ENCODE results near the gene IDNK. TPM values are rescaled to one million over a fixed set of nuclear protein-coding genes. Genes with fewer than 3 reads are reported as not detected.

IDNK gene
- total RNA-seq, 2 donors from 2014 or later = 2.8 to 3.9 TPM

DNA sequence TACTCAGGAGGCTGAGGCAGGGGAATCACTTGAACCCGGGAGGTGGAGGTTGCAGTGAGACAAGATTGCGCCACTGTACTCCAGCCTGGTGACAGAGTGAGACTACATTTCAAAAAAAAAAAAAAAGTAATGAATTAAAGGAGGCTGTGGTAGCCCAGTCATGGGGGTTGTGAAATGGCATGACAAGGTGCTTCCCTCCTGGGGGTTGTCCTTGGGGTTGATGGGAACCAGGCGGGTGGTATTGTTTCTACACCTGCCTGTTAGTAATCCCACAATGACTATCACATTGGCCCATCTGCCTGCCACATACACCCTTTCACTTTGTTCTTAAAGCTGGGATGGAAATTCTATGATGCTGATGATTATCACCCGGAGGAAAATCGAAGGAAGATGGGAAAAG lies 5.6 kb downstream of the IDNK start:
- TF ChIP-seq, protein P1, sequence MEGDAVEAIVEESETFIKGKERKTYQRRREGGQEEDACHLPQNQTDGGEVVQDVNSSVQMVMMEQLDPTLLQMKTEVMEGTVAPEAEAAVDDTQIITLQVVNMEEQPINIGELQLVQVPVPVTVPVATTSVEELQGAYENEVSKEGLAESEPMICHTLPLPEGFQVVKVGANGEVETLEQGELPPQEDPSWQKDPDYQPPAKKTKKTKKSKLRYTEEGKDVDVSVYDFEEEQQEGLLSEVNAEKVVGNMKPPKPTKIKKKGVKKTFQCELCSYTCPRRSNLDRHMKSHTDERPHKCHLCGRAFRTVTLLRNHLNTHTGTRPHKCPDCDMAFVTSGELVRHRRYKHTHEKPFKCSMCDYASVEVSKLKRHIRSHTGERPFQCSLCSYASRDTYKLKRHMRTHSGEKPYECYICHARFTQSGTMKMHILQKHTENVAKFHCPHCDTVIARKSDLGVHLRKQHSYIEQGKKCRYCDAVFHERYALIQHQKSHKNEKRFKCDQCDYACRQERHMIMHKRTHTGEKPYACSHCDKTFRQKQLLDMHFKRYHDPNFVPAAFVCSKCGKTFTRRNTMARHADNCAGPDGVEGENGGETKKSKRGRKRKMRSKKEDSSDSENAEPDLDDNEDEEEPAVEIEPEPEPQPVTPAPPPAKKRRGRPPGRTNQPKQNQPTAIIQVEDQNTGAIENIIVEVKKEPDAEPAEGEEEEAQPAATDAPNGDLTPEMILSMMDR (IDR thresholded peaks at IDR 0.05) = no peak
- H3K9me3 ChIP-seq = no peaks in the 10 kb centered on the region
- H3K4me3 ChIP-seq = no peak overlapping the region
- no peaks in the 10 kb centered on the region for H3K27me3 ChIP-seq
- DNase-seq (ENCODE audit: low spot score) = no peak
- no peaks in the 10 kb centered on the region for H3K36me3 ChIP-seq
- H3K4me1 ChIP-seq = peaks cover 0 to 8% of the 10 kb centered on the region in 2 donors
- H3K27ac ChIP-seq = no peak overlapping the region

DNA sequence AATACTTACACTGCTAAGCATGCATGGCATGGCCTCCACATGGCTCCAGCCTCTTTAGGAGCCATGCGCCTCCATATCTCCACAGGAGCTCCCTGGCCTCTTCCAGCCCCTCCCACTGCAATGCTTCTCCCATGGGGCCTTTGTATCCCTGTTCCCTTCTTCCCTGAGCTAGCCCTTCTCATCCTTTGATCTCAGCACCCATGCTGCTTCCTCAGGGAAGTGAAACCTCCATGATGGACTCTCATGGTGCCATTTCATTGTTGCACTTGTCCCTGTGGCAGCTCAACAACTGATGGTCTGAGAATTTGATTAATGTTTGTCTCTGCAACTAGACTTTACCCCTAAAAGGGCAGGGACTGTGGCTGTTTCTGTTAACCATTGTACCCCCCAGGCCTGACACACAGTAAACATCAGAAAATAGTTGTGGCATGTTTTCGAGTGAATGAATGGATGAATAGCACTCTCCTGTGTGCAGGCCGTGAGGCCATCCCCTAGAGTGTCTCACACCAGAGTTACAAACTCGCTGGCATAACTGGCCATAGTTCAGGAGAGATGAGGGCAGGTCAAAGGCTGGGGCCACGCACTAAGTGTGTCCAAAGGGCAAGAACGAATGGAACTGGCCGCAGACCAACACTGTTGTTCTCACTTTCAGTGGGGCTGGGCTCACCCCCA lies 6.6 kb downstream of the IDNK start:
- Histone ChIP-seq H3K27ac (no peak overlapping the region), H3K4me3 (no peak overlapping the region), H3K27me3 (no peaks in the 10 kb centered on the region), H3K36me3 (no peaks in the 10 kb centered on the region), H3K9me3 (no peaks in the 10 kb centered on the region), H3K4me1 (no peaks in the 10 kb centered on the region)
- TF ChIP-seq, protein P1 (IDR thresholded peaks at IDR 0.05) = no peak
- no peak for DNase-seq (ENCODE audit: low spot score)

DNA sequence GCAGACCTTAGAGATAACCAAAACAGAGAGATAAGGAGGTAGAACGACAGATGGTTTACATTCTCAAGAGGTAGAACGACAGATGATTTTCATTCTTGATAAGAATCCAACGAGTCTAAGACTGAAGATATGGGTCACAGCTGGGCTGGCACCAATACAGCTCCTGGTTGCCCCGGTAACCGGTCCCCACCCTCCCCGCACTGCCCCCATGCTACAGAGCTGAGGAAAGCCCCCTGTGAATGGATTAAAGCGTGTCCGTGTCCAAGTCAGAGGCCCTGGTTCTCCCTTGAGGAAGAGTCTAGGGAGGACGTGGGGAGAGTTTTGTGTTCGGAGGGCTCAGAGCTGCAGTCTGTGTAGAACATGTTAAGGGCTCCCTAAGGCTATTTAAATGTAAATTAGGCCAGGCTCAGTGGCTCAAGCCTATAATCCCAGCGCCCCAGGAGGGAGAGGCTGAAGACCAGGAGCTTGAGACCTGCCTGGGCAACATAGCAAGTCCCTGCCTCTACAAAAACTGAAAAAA lies 8.1 kb downstream of the IDNK start:
- Histone ChIP-seq H3K4me1 (no peaks in the 10 kb centered on the region), H3K4me3 (no peak overlapping the region), H3K36me3 (no peaks in the 10 kb centered on the region), H3K9me3 (no peaks in the 10 kb centered on the region), H3K27me3 (no peaks in the 10 kb centered on the region), H3K27ac (no peak overlapping the region)
- DNase-seq (ENCODE audit: low spot score) = no peak
- TF ChIP-seq, protein P1 (IDR thresholded peaks at IDR 0.05) = no peak

DNA sequence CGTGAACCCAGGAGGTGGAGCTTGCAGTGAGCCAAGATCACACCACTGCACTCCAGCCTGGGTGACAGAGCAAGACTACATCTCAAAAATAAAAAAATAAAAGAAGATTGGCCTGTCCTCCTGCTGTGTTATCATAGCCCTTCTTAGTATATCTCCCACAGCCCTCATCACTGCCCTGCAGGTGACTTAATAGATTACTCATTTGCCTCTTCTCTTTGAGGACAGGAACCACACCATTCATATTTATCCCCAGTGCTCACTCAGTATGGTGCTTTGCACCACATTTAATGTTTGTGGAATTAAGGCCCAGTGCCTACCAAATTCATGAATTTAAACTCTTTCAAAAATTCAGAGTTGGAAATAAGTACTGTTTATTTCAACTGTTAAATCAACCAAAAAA lies 10.3 kb downstream of the IDNK start:
- no peaks in the 10 kb centered on the region for H3K4me1 ChIP-seq
- no peaks in the 10 kb centered on the region for H3K27me3 ChIP-seq
- H3K9me3 ChIP-seq = no peaks in the 10 kb centered on the region
- H3K27ac ChIP-seq = no peak overlapping the region
- no peak for DNase-seq (ENCODE audit: low spot score)
- TF ChIP-seq, protein P1 (IDR thresholded peaks at IDR 0.05) = no peak
- H3K4me3 ChIP-seq = no peak overlapping the region
- H3K36me3 ChIP-seq = no peaks in the 10 kb centered on the region

DNA sequence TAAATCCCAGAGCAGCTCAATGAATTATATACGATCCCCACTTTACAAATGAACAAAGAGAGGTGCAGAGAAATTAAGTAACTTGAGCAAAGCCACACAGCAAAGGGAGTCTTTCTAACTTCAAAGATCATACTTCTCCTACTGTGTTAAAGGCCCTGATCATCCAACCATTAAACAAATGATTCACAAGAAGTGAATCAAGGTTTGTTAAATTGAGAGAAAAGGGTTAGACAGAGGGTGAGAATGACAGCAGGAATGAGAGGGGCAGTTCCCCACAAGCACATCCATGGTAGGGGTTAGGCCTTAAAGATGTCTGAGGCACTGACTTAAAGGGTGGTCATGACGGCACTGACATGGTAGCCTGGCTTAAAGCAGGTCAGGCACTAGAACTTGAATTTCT lies 10.7 kb downstream of the IDNK start:
- Histone ChIP-seq H3K4me3 (no peak overlapping the region), H3K4me1 (no peaks in the 10 kb centered on the region), H3K27ac (no peak overlapping the region), H3K9me3 (no peaks in the 10 kb centered on the region), H3K36me3 (no peaks in the 10 kb centered on the region), H3K27me3 (no peaks in the 10 kb centered on the region)
- TF ChIP-seq, protein P1 (IDR thresholded peaks at IDR 0.05) = no peak
- DNase-seq (ENCODE audit: low spot score) = no peak

DNA sequence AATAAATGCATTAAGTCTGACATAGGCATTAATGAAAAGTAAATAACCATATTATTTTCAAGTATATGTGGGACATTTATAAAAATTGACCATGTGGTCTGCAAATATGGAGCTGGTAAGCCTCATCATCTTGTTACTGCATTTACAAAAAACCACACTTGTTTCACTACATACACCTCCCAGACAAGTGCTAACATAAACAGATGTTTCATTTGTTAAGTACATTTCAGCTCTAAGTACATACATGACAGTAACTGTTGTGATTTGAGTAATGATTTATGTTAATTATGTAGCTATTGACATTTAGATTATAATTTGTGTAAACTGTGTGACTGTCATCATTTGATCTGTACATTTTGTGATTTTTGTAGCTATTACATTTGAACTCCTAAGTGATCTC lies 13.9 kb downstream of the IDNK start:
- H3K9me3 ChIP-seq = no peaks in the 10 kb centered on the region
- H3K4me1 ChIP-seq = no peaks in the 10 kb centered on the region
- H3K36me3 ChIP-seq = no peaks in the 10 kb centered on the region
- DNase-seq (ENCODE audit: low spot score) = no peak
- H3K4me3 ChIP-seq = no peak overlapping the region
- H3K27me3 ChIP-seq = no peaks in the 10 kb centered on the region
- TF ChIP-seq, protein P1 (IDR thresholded peaks at IDR 0.05) = no peak
- H3K27ac ChIP-seq = no peak overlapping the region

All from right atrium auricular region (tissue), 2 donors.